Stimulated activated CD4-positive, alpha-beta T cell treated with anti-CD3 and anti-CD28 coated beads, Interleukin-15, amount 100 ng/mL, for 1 hour (primary cell): Measurements from ENCODE around the gene UBALD1.

Experiments used
- DNase-seq, 2 donors: peaks; one replicate each; pipeline ENCODE4 v3.0.0-alpha.2; 2020; ENCODE audit warnings: low read depth in 1 of 2, low spot score in 1 of 2

UBALD1 gene

DNA sequence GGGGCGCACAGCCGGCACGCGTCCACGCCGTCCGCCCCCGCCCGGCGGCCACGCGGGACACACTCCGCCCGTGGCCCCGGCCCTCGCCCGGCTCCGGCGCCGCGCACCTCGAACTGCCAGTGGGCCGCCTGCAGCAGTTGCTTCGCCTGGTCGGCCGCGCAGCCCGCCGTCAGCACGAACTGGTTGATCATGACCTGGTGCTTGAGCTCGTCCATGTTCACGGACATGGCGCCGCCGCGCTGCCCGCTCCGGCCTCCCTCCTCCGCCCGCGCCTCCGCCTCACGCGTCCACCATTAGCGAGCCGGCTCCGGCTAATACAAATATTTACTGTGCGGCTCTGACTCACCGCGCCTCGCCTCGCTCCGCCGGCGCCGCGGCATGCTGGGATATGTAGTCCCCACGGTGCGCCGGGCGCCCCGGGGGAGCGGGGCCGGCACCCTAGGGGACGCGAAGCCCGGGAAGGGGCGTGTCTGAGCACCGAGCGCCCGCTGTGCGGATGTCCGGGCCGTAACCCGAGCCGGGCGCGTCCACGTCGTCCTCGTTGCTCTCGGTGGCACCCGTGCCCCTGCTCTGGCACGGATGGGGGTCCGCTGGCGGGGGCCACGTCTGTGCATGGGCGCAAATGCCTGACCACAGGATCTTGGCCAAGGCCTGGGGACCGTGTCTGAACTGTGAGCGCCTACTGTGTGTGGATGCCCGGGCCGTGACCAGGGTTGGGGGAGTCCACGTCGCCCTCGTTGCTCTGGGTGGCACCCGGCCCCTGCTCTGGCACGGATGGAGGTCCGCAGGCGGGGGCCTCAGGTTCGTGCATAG lies at the start of gene UBALD1:
TSS of gene UBALD1 (minus strand) at position 318 of the 813 bp plus-strand sequence. CDS start at position 227, 91 bp downstream.
- DNase-seq, result peak; percentile 55 to 67

DNA sequence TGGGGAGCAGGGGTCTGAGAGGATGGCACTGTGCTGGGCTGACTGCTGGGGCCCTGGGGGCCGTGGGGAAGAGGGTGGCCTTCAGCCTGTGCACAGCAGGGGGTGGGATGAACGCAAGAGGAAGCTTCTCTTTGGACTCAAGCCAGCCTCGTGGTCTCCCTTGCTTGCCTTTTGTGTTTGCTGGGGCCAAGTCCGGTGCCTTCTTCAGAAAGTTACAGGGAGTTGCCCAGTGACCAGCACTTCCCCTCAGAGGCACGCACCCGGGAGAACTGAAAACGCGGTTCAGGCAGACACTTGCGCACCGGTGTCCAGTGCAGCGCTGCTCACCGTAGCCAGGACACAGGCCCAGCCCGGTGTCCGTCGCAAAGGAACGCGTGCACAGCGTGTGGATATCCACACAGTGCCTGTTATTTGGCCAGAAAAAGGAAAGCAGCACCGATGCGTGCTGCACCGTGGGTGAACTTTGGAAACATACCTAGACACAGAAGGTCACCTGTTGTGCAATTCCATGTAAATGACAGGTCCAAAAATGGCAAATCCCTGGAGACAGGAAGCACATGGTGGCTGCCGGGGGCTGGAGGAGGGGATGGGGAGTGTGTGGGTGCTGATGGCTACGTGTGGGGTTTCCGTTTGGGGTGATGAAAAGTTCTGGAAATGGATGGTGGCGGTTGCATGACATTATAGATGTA lies 49.2 kb upstream of the UBALD1 start:
- DNase-seq, result no peak

DNA sequence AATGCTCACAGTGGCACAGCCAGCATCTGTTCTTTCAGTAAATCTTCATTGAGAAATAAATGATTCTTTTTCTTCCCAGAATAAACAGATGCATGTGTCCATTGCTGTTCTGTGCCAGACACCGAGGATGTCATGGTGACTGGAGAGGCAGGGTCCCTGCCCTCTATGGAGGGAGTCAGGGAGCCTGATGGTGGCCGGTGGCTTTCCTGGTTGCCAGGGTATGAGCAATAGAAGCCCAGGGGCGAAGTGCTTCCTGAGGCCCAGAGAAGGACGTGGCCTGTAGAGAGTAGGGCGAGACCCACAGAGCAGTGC lies 48.7 kb upstream of the UBALD1 start:
- no peak for DNase-seq

DNA sequence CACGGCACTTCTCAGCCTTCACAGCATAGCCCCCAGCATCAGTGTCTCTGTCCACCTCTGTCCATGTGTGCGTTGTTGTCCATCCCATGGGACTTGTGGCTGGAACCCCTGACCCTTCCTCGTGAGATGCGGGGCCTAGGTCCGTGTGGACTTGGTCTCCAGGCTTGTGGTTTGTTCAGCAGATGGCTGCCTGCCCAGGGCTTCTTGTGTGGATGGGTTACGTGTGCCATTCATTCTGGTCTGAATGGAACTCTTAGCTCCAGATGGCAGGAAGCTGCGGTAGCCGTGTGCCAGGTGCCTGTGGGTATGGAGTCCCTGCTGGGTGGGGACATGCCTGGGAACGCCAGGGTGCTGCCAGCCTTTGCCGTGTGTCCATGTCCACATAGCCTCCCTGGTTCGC lies 47.0 kb upstream of the UBALD1 start:
- no peak for DNase-seq

DNA sequence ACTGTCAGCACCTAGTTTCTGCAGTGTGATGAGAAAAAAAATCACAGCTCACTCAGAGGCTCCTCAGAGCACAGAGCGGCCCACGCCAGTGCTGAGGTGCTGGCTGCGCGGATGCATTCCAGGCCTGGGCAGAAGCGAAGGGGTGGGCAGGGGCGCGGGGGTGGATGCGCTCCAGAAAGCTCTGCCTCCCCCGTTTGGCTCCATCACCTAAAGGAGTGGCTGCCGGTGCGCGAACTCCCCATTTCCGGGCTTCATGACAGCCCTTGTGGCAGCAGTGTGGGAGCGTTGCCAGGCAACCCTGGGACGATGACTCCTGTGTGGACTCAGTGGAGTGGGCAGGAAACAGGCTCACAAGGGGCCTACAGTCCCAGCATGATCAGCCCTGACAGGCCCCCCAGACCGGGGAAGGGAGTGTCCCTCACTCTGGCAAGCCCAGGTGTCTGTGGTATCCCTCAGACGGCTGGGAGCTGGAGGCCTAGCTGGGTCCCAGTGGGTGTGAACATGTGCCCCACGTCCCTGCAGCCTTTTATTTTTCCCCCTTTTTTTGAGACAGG lies 45.8 kb upstream of the UBALD1 start:
- peak in 1 of 2 donors; percentile 50 for DNase-seq

DNA sequence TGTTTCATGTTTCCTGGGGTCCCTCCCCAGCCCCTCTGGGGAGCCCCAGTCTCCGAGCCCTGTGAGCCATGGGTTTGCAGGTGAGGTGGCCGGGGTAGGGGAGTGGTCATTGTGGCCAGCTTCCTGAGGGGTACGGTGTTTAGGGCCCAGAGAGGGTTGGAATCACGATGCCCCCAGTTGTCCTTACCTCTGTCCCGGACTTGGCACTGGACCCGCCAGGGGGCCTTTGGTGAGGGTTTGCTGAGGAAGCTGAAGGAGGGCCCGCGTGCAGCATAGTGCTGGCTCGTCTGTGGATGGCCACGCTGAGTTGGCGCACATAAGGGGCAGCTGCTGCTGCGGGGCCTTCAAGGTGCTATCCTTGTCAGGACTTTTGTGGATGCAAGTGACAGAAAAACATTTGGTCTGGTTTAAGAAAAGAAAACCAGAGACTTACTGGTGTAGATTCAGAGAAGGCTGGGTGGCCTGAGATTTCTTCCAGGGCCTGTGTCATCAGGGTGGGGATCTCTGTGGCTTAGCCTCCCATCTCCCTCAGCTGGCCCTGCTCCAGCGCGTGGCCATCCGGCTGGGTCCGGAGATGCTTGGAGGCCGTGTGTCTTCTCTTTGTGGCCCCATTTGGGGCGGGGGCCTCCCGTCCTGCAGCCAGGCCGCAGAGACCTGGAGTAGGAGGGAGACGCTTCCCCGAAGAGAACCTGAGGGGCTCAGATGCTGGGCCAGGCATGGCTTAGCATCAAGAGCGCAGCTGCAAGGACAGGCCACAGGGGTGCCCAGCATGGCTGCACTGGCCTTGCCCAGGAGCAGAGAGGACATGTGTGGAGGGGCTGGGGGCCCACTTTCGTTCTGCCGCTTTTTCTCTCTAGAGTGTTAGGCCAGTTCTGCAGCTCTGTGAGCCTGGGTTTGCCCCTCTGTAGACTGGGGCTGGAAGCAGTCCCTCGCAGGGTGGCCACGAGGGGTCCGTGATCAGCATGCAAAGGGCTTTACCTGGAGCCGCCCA lies 45.0 kb upstream of the UBALD1 start:
- no peak for DNase-seq

DNA sequence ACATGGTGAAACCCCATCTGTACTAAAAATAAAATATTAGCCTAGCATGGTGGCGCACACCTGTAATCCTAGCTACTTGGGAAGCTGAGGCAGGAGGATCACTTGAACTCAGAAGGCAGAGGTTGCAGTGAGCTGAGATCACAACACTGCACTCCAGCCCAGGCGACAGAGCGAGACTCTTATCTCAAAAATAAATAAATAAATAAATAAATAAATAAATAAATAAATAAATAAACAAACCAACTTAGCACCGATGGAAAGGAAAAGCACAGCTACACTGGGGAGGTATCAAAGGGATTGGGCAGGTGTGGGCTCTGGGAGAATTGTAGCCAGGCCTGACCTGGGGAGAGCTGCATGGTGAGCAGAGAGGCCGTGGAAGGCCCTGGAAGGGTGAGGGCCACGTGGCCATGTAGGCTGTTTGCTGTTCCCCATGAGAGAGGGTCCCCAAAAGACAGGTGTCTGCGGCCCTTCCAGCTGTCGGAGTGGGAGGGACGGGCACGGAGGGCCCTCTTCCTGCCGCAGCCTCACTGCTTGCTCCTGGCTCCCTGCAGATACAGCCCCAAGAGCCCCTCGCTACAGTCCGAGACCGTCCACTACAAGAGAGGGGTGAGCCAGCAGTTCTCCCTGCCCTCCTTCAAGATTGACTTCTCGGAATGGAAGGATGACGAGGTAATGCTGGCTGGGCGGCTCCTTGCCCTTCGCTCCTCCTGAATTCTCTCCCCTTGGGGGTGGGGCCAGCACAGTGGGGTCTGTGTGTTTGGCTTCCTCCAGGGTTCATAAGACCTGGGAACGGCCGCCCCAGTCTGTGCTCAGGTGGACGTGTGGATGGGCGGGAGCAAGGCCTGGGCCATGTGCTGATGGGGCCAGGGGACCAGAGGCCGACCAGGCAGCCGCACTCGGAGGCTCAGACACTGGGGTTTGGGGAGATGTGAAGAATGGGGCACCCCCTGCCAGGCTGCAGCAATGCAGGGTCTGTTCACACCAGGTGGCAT lies 42.3 kb upstream of the UBALD1 start:
- DNase-seq, result no peak

DNA sequence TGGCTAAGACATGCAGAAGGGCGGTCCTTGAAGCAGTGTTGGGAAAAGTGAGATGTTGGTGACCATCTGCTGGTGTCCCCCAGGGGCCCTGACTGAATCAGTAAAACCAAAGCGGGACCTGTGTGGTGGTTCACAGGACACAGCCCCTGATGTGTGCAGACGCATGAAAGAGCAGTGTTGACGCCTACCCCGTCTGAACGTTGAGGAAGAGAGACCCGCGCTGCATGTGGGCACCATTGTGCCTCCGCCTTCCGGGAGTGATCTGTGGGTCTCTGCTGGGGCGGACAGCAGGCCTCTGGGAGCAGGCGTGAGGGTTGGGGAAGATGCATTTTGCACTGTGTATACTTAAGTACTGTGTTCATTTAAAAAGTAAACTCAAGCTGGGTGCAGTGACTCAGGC lies 41.5 kb upstream of the UBALD1 start:
- no peak for DNase-seq

DNA sequence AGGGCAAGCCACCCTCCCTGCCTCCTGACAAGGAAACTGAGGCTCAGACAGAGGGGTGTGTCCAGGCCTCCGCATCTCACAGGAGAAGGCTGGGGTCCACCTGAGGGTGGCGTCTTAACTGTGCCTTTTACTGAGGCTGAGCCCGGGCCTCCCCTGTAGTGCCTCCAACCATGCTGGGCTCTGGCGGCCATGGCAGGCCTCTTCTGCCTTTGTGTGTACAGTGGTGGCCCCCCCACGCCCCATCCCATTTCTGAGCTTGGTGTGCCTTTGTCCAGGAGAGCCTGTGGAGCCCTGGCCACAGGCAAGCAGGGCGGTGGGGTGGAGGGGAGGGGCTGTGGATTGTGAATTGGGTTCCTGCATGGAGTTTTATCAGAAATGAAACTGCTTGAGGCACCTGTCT lies 41.1 kb upstream of the UBALD1 start:
- no peak for DNase-seq

DNA sequence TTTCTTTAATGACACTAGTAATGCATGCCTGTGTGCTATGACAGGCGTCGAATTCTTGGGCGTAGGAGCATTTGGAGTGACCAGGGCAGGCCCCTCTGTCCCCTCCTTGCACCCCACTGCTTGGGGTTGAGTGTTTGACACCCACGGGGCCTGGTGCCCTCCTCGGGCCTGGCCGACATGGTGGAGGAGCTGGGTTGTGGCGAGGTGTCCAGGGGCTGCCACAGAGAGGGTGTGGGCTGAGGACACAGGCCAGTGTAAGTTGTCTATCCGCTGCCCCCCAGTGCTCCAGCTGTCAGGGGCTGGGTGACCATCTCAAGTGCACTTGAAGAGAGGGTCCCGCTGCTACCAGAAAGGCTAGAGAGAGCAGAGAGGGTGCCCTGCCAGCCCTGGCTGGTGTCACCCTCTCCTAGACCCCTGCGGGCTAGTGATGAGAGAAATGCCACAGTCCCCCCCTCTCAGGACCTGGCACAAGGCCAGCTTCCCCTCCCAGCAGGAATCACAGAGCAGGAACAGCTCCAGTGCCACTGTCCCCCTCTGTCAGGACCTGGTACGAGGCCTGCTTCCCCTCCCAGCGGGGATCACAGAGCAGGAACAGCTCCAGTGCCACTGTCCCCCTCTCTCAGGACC lies 40.4 kb upstream of the UBALD1 start:
- DNase-seq, result no peak

DNA sequence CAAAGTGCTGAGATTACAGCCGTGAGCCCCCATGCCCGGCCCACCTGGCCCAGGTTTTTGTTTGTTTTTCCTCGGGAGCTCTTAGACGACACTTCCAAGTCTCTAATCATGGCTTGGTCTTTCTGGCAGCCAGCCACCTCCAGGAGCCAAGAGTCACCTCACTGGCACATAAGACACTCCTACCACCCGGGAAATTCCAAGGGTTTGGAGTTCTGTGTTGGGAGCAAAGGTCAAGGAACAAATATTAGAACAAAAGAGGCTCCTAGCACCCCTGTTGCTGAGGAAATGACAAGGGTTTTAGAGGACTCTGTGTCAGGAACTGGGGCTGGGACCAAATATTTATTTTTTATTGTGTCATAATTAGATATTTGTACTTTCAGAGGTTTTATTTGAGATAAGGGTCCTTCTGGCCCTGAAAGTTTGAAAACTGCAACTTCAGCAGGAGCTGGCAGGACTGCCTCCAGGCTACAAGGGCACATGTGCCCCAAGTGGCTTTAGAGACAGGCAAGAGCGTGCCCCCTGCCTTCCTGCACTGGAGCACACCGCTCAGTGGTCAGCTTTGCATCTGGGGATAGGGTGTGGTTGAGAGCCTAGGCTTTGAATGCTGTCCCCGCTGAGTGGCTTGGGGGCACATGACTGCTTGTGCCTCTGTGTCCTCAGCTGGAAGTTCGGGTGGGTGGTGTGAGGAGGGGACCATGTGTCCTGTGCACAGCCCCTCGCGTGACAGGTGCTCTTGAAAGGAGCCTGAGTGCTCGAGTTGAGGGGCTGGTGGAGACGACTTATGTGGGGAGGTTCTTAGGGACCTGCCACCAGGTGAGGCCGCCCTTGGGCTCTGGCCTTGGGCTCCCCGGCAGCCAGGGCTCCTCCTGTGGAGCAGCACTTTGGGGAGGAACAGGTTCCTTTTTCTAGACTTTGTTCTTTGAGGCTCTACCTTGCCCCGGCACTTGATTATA lies 39.6 kb upstream of the UBALD1 start:
- DNase-seq, result no peak

DNA sequence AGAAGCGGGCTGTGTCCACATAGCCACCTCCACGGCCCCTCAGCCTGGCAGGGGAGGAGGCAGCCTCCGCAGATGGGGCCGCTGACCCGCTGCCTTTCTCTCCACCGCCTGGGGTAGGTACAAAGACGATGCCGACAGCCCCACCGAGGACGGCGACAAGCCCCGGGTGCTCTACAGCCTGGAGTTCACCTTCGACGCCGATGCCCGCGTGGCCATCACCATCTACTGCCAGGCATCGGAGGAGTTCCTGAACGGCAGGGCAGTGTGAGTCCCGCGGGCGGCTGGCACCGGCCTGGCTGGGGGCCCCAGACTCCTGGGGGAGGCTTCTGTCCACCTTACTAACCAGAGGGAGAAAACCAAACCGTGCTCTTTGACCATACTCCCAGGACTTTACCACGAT lies 37.9 kb upstream of the UBALD1 start:
- DNase-seq, result no peak

DNA sequence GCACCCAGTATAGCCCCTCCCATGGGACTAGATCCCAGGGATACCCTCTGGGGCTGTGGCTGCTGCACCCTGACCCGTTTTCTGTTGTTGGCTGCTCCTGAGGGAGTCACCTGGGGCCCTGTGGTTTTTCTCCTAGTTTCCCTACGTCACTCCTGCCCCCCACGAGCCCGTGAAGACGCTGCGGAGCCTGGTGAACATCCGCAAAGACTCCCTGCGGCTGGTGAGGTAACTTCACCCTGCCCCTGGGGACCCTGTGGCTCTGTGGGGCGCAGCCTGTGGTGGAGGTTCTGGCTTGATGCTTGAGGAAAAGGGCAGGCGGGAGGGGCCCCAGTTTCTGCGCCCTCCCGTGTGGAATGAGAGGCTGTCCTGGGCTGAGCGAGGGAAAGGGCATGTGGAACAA lies 37.1 kb upstream of the UBALD1 start:
- no peak for DNase-seq

DNA sequence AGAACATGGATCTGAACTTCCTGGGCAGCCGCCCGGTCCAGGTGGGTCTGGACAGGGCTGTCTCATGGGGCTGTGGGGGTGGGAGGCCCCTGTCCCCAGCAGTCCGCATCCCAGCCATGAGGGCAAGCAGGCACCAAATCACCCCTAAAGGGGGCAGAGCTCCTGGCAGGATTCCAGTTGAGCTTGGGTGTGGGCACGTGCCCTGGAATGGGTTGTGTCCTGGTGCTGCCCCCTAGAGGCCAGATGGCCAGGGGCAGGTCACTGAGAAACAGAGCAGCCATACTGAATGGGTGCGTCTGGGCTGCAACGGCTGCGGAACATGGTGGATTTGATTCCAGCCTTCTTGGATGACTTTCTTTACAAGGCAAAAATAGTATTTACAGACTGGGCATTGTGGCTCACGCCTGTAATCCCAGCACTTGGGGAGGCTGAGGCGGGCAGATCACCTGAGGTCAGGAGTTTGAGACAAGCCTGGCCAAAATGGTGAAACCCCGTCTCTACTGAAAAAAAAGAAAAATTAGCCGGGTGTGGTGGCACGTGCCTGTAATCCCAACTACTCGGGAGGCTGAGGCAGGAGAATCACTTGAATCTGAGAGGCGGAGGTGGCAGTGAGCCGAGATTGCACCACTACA lies 35.9 kb upstream of the UBALD1 start:
- peak; percentile 55 to 61 for DNase-seq

DNA sequence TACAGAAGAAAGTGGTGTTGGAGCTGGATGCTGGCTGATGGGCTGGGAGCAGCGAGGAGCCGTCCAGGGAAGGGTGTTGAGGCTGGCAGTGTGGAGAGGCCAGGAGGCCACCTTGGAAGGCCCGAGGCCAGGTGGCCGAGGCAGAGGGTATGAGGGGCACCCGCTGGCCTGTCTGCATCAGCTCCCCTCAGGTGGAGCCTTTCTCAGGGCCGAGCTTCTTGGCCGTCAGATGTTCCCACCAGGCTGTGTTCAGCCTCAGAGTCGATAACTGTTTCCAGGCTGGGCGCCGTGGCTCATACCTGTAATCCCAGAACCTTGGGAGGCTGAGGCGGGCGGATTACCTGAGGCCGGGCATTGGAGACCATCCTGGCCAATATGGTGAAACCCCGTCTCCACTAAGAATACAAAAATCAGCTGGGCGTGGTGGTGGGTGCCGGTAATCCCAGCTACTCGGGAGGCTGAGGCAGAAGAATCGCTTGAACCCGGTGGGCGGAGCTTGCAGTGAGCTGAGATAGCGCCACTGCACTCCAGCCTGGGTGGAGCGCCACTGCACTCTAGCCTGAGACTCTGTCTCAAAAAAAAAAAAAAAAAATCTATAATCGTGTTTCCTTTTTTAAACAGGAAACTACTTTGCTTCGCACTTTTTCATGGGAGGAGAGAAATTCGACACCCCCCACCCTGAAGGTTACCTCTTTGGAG lies 35.2 kb upstream of the UBALD1 start:
- no peak for DNase-seq

DNA sequence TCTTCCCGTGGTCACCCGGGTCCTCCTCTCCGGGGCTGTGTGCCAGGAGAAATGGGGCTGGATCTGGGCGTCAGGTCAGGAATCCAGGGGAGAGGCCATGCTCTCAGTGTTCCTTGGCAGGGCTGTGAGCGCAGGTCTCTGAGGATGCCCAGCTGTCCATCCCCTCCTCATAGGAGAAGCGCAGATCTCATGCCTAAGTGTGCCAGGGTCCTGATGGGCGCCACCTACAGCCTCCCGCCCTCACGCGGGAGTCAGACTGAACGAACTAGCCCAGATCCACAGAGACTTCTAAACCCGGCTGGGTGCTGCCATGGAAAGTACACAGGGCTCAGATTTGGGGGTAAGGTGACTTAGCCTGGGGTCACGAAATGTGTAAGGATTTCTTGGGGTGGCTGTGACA lies 34.2 kb upstream of the UBALD1 start:
- no peak for DNase-seq

DNA sequence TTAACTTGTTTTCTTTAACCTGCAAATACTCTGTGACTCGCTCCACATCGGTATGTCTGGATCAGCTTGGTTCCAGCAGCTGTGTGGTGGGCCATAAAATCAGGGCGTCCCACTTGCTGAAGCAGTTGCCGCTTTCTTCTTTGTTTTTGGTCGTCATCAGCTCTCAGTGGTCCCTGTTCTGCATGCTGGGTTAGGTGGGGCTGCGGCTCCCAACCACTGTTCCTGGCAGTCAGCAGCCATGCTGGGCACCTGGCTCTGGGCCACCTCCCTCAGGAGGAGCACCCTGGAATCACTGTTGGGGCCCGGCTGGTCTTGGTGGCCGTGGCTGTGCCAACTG lies 32.9 kb upstream of the UBALD1 start:
- DNase-seq, result no peak
